Endothelial cell of umbilical vein (primary cell): ENCODE measurements around the gene ZSWIM5. TPM values are rescaled to one million over a fixed set of nuclear protein-coding genes. Genes with fewer than 3 reads are reported as not detected.

Experiments
- BruUV-seq: library from RNA; stranded (reverse); fragments of 400-500 nt; replicated peaks from 2 replicates; lab custom pipeline; 2021; lab: Mats Ljungman, UMichigan
- CTCF ChIA-PET: fragments of 300-600, 350-600 bp; sonication (Branson Sonifier 250); formaldehyde crosslinking; loops from one replicate; lab custom pipeline; 2021; ENCODE audit warnings: antibody characterized with exemption, inconsistent platforms; lab: Charles Lee
- POLR2A ChIA-PET: fragments of 300-600, 350-600 bp; sonication (Branson Sonifier 250); formaldehyde crosslinking; loops from one replicate; lab custom pipeline; 2021; ENCODE audit warnings: antibody characterized with exemption, inconsistent platforms; lab: Charles Lee
- DNase-seq: peaks from one replicate; pipeline ENCODE4 v3.0.0-alpha.2; 2011; ENCODE audit warnings: low read depth, low spot score
- FAIRE-seq: peaks from 2 replicates; lab custom pipeline; 2011; peaks lifted over from hg19 to GRCh38; lab: Jason Lieb, UNC
- H2AFZ ChIP-seq: 2 replicates; pipeline ENCODE4 v1.6.0; 2012; ENCODE audit warnings: low read depth, low read length, control low read depth, inconsistent platforms
- H3K27ac ChIP-seq: 2 replicates; pipeline ENCODE4 v1.5.1; 2011; ENCODE audit warnings: low read depth, mild to moderate bottlenecking, control low read depth, low read length, moderate library complexity; ENCODE audit not compliant: insufficient read depth
- H3K27me3 ChIP-seq, 2 experiments: 2 replicates each; pipeline versions ENCODE4 v1.6.0 to v1.6.1; 2011; ENCODE audit warnings: low read length in 2 of 2, mixed read lengths in 1 of 2; ENCODE audit not compliant: control insufficient read depth in 2 of 2, insufficient read depth in 2 of 2
- H3K36me3 ChIP-seq, 2 experiments: 2 replicates in 1 of 2; 3 replicates in 1 of 2; pipeline ENCODE4 v1.5.1; 2011; ENCODE audit warnings: low read length in 2 of 2, mild to moderate bottlenecking in 1 of 2, moderate library complexity in 1 of 2; ENCODE audit not compliant: control insufficient read depth in 2 of 2, insufficient read depth in 2 of 2; ENCODE audit errors: extremely low read depth in 1 of 2
- H3K4me1 ChIP-seq: 3 replicates; pipeline ENCODE4 v1.5.1; 2011; ENCODE audit warnings: mild to moderate bottlenecking, low read length; ENCODE audit not compliant: control insufficient read depth, insufficient read depth; ENCODE audit errors: extremely low read depth
- H3K4me2 ChIP-seq: 2 replicates; pipeline ENCODE4 v1.6.1; 2011; ENCODE audit warnings: low read length, control low read depth, mixed read lengths; ENCODE audit not compliant: insufficient read depth
- H3K4me3 ChIP-seq, 3 experiments: fragments of 200-600 bp in 1 of 3; sonication (generic), shearing (Covaris generic) in 1 of 3; replicated peaks in 1 of 3; 2 replicates each; pipeline ENCODE4 v1.5.1; 2011 to 2016; ENCODE audit warnings: control low read depth in 3 of 3, low read length in 3 of 3, mild to moderate bottlenecking in 2 of 3, inconsistent platforms in 1 of 3, low read depth in 1 of 3, moderate library complexity in 1 of 3; ENCODE audit not compliant: insufficient read depth in 1 of 3
- H3K79me2 ChIP-seq: 2 replicates; pipeline ENCODE4 v1.6.0; 2012; ENCODE audit warnings: low read length, inconsistent platforms; ENCODE audit not compliant: control insufficient read depth, insufficient read depth
- H3K9ac ChIP-seq: replicated peaks from 2 replicates; pipeline ENCODE3; 2011; ENCODE audit warnings: low read length, control low read depth; ENCODE audit not compliant: insufficient read depth; ENCODE audit errors: extremely low read depth
- H3K9me1 ChIP-seq: replicated peaks from 3 replicates; pipeline ENCODE4 v1.6.0; 2011; ENCODE audit warnings: mild to moderate bottlenecking, low read length; ENCODE audit not compliant: control insufficient read depth, insufficient read depth; ENCODE audit errors: extremely low read depth
- H3K9me3 ChIP-seq: replicated peaks from 2 replicates; pipeline ENCODE4 v1.5.1; 2012; ENCODE audit warnings: low read length, inconsistent platforms; ENCODE audit not compliant: control insufficient read depth, insufficient read depth
- H4K20me1 ChIP-seq: replicated peaks from 2 replicates; pipeline ENCODE3; 2011; ENCODE audit warnings: mild to moderate bottlenecking, low read length; ENCODE audit not compliant: control insufficient read depth, insufficient read depth; ENCODE audit errors: extremely low read depth
- EZH2 ChIP-seq: IDR thresholded peaks from 2 replicates; pipeline ENCODE4 v1.6.1; 2012; ENCODE audit warnings: borderline replicate concordance, low read depth, mild to moderate bottlenecking, moderate library complexity, low read length, inconsistent platforms; ENCODE audit not compliant: severe bottlenecking
- FOS ChIP-seq: IDR thresholded peaks from 2 replicates; pipeline ENCODE4 v1.6.1; 2011; ENCODE audit warnings: mild to moderate bottlenecking, low read length, moderate library complexity, borderline replicate concordance; ENCODE audit not compliant: insufficient read depth
- GATA2 ChIP-seq: IDR thresholded peaks from 2 replicates; pipeline ENCODE4 v1.7.0; 2011; ENCODE audit warnings: low read depth, mild to moderate bottlenecking, moderate library complexity, mixed read lengths, low read length; ENCODE audit not compliant: insufficient read length, insufficient read depth
- JUN ChIP-seq: IDR thresholded peaks from 2 replicates; pipeline ENCODE4 v1.6.1; 2011; ENCODE audit warnings: borderline replicate concordance, low read depth; ENCODE audit not compliant: insufficient read length, insufficient read depth
- MYC ChIP-seq: IDR thresholded peaks from one replicate; pipeline ENCODE4 v1.6.1; 2011; ENCODE audit warnings: mild to moderate bottlenecking, low read depth, low read length
- POLR2A ChIP-seq: IDR thresholded peaks from 2 replicates; pipeline ENCODE4 v1.6.1; 2012; ENCODE audit warnings: low read depth, mild to moderate bottlenecking, control low read depth, low read length
- POLR2AphosphoS5 ChIP-seq: IDR thresholded peaks from 2 replicates; pipeline ENCODE4 v1.6.1; 2012; ENCODE audit warnings: low read depth, mild to moderate bottlenecking, control low read depth, low read length, moderate library complexity; ENCODE audit not compliant: insufficient read depth
- dilution Hi-C: fragments of 300-500 bp; cut with MboI; formaldehyde crosslinking; loops from one replicate; pipeline ENCODE4 v1.15.0; 2019; ENCODE audit warnings: low sequenced_read_pairs; ENCODE audit not compliant: extremely low pct_ligation_motif_present
- intact Hi-C: fragments of 100-400 bp; cut with micrococcal nuclease; formaldehyde crosslinking; loops from one replicate; pipeline ENCODE4 v1.10.0; 2022
- polyA plus RNA-seq, 4 experiments: library from polyadenylated mRNA; depleted of rRNA in 3 of 4; stranded (reverse) in 3 of 4; unstranded in 1 of 4; fragments of >200 nt; gene quantifications; 2 replicates each; pipeline versions ENCODE4 v1.2.1 to v1.2.3, GENCODE V29; 2011 to 2012; ENCODE audit warnings: missing spikeins in 1 of 4
- total RNA-seq: library from RNA; stranded (reverse); gene quantifications from 2 replicates; pipeline ENCODE4 v1.2.3, GENCODE V29; 2021
- TF ChIP-seq, protein P1 (sequence below), 2 donors: IDR thresholded peaks; 1 replicate in 1 of 2; 2 replicates in 1 of 2; pipeline ENCODE4 v1.5.1; 2011; ENCODE audit warnings: low read length in 2 of 2, mild to moderate bottlenecking in 2 of 2, moderate library complexity in 2 of 2, control low read depth in 1 of 2, inconsistent platforms in 1 of 2, low read depth in 1 of 2; ENCODE audit not compliant: insufficient read depth in 1 of 2; ENCODE audit errors: extremely low read depth in 1 of 2
- TF ChIP-seq, protein P2 (sequence below): IDR thresholded peaks from 2 replicates; pipeline ENCODE4 v1.6.1; 2011; ENCODE audit not compliant: insufficient read depth, insufficient read length

ZSWIM5 gene
- total and polyA plus RNA-seq, 2 donors (not counting 3 experiments of a cell fraction or from before 2014, with no cell fraction given): 1.6 to 4.3 TPM

DNA sequence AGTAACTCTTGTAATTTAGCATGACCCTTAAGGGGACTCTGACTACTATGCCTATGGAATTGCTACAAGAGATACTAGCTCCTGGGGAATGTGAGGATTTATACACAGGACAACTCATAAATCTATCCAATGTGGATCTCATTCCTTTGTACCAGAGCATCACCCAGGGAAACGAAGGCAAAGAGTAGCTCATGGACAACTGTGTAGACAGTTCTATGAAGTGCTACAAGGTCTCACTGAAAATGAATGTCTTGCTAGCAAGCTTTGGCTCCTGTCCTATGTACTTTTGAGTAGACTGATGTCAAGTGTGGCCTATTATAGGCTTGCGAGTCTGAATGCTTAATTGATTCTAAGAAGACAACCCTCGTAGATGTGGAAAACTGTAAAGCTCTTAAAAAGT lies 93.7 kb downstream of the ZSWIM5 start:
- H3K4me1 ChIP-seq: no peaks in the 10 kb centered on the region
- no peaks in the 10 kb centered on the region for H3K36me3 ChIP-seq
- CTCF ChIA-PET: no interaction called here
- no peaks in the 10 kb centered on the region for H3K27me3 ChIP-seq
- no peaks in the 10 kb centered on the region for H3K9me3 ChIP-seq
- H3K4me3 ChIP-seq: no peak overlapping the region
- TF ChIP-seq FOS: no peak
- TF ChIP-seq, protein P1, sequence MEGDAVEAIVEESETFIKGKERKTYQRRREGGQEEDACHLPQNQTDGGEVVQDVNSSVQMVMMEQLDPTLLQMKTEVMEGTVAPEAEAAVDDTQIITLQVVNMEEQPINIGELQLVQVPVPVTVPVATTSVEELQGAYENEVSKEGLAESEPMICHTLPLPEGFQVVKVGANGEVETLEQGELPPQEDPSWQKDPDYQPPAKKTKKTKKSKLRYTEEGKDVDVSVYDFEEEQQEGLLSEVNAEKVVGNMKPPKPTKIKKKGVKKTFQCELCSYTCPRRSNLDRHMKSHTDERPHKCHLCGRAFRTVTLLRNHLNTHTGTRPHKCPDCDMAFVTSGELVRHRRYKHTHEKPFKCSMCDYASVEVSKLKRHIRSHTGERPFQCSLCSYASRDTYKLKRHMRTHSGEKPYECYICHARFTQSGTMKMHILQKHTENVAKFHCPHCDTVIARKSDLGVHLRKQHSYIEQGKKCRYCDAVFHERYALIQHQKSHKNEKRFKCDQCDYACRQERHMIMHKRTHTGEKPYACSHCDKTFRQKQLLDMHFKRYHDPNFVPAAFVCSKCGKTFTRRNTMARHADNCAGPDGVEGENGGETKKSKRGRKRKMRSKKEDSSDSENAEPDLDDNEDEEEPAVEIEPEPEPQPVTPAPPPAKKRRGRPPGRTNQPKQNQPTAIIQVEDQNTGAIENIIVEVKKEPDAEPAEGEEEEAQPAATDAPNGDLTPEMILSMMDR (IDR thresholded peaks at IDR 0.05; ENCODE audit: extremely low read depth in 1 of 2, insufficient read depth in 1 of 2, low read depth in 1 of 2, low read length in 2 of 2): no peak
- no peak for TF ChIP-seq POLR2AphosphoS5
- TF ChIP-seq JUN: no peak
- TF ChIP-seq, protein P2, sequence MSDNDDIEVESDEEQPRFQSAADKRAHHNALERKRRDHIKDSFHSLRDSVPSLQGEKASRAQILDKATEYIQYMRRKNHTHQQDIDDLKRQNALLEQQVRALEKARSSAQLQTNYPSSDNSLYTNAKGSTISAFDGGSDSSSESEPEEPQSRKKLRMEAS: no peak
- no peak for TF ChIP-seq POLR2A
- TF ChIP-seq GATA2: no peak
- TF ChIP-seq MYC: no peak
- TF ChIP-seq EZH2: no peak
- no peak overlapping the region for H3K9ac ChIP-seq
- no peaks in the 10 kb centered on the region for H3K9me1 ChIP-seq
- FAIRE-seq: no peak
- H3K79me2 ChIP-seq: no peaks in the 10 kb centered on the region
- no peak for DNase-seq
- no peak overlapping the region for H2AFZ ChIP-seq
- no peaks in the 10 kb centered on the region for H4K20me1 ChIP-seq
- POLR2A ChIA-PET: no interaction called here
- intact Hi-C loops (loop anchor here (5.0 kb wide), 1 partner anchor 45 kb away; no protein-coding TSS in a partner anchor), dilution Hi-C loops (no loop called here)
- BruUV-seq: no TSS peak
- H3K27ac ChIP-seq: no peak overlapping the region
- H3K4me2 ChIP-seq: no peak overlapping the region
